KMS-11 (cell line): ENCODE results near the gene RNF167.

Experiments
- H2AFZ ChIP-seq: fragments of 200-600 bp; sonication (generic); 2 replicates; pipeline ENCODE4 v1.6.1; 2016; ENCODE audit warnings: antibody characterized with exemption, mixed run types, low read depth
- H3K27ac ChIP-seq: fragments of 200-600 bp; sonication (generic); 2 replicates; pipeline ENCODE4 v1.6.1; 2016; ENCODE audit warnings: mild to moderate bottlenecking, mixed run types
- H3K27me3 ChIP-seq: fragments of 200-600 bp; sonication (generic); 2 replicates; pipeline ENCODE4 v1.6.1; 2017; ENCODE audit warnings: mild to moderate bottlenecking, low read depth, mixed run types, moderate library complexity; ENCODE audit not compliant: insufficient read depth
- H3K36me3 ChIP-seq: fragments of 200-600 bp; sonication (generic); 2 replicates; pipeline ENCODE4 v1.6.1; 2017; ENCODE audit warnings: mild to moderate bottlenecking, mixed run types; ENCODE audit not compliant: insufficient read depth
- H3K4me1 ChIP-seq: fragments of 200-600 bp; sonication (generic); 2 replicates; pipeline ENCODE4 v1.6.1; 2016; ENCODE audit warnings: mild to moderate bottlenecking, low read depth, mixed run types; ENCODE audit not compliant: poor library complexity, severe bottlenecking
- H3K4me2 ChIP-seq: fragments of 200-600 bp; sonication (generic); 2 replicates; pipeline ENCODE4 v1.7.0; 2016; ENCODE audit warnings: mild to moderate bottlenecking, mixed run types
- H3K4me3 ChIP-seq: fragments of 200-600 bp; sonication (generic); IDR thresholded peaks from 2 replicates; pipeline ENCODE4 v1.6.1; 2017; ENCODE audit warnings: low read depth, low read length, mixed read lengths; ENCODE audit not compliant: insufficient read depth
- H3K79me2 ChIP-seq: fragments of 200-600 bp; sonication (generic); 2 replicates; pipeline ENCODE4 v1.6.1; 2016; ENCODE audit warnings: low read depth, mixed run types; ENCODE audit not compliant: insufficient read depth
- H3K9ac ChIP-seq: fragments of 200-600 bp; sonication (generic); 2 replicates; pipeline ENCODE4 v1.6.1; 2016; ENCODE audit warnings: mild to moderate bottlenecking, mixed run types
- H4K20me1 ChIP-seq: fragments of 200-600 bp; sonication (generic); 2 replicates; pipeline ENCODE4 v1.6.1; 2016; ENCODE audit warnings: mild to moderate bottlenecking, mixed run types; ENCODE audit not compliant: insufficient read depth
- TF ChIP-seq, protein P1 (sequence below): fragments of 200-600 bp; sonication (generic); conservative IDR thresholded peaks from 2 replicates; pipeline ENCODE4 v1.6.1; 2017; ENCODE audit warnings: low read depth, mild to moderate bottlenecking, antibody characterized with exemption, low read length, moderate library complexity, mixed read lengths

Gene RNF167

DNA sequence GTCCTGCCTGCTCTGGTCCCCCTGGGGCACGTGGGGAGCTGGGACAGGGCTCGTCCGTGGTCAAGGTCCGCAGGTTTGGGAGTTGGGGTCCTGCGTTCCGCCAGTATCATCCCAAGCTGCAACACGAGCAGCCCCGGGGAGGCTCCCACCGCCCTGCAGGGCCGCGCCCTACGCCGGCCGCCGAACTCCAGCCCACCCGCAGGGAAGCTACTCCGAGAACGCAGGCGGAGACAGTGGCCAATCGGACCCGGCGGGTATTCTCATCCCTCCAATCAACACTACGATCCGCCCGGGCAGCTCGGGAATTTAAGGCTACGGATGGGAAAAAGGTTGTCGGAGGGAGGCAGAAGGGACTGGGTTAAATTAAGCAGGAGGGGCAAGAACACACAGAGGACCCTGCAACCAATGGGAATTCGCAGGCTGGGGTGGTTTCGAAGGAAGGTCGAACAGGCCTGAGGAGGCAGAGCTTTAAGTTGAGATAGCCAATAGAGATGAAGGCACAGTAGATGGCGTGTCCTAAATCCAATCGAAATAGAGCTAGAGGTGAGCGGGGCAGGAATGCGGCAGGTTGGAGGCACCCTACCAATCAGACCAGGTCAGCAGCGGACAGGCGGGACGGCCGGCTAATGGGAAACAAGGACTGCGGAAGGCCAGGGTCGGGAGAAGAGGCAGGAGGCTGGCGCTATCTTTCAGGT lies 26.9 kb downstream of the RNF167 start:
- Histone ChIP-seq H3K4me1 (no peaks in the 10 kb centered on the region), H3K27ac (0 out of 2 replicates have a peak overlapping the region, but pooled peaks have one; percentile 38), H4K20me1 (no peaks in the 10 kb centered on the region), H3K9ac (peak overlapping the region; percentile 42; the same call in 1 of the 2 replicates), H3K36me3 (no peaks in the 10 kb centered on the region), H3K4me2 (peak overlapping the region; percentile 42; the same call in 1 of the 2 replicates), H3K79me2 (no peaks in the 10 kb centered on the region), H3K4me3 (no peak overlapping the region), H3K27me3 (no peaks in the 10 kb centered on the region), H2AFZ (peak overlapping the region; percentile 26; the same call in 1 of the 2 replicates)
- TF ChIP-seq, protein P1, sequence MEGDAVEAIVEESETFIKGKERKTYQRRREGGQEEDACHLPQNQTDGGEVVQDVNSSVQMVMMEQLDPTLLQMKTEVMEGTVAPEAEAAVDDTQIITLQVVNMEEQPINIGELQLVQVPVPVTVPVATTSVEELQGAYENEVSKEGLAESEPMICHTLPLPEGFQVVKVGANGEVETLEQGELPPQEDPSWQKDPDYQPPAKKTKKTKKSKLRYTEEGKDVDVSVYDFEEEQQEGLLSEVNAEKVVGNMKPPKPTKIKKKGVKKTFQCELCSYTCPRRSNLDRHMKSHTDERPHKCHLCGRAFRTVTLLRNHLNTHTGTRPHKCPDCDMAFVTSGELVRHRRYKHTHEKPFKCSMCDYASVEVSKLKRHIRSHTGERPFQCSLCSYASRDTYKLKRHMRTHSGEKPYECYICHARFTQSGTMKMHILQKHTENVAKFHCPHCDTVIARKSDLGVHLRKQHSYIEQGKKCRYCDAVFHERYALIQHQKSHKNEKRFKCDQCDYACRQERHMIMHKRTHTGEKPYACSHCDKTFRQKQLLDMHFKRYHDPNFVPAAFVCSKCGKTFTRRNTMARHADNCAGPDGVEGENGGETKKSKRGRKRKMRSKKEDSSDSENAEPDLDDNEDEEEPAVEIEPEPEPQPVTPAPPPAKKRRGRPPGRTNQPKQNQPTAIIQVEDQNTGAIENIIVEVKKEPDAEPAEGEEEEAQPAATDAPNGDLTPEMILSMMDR, result no peak

DNA sequence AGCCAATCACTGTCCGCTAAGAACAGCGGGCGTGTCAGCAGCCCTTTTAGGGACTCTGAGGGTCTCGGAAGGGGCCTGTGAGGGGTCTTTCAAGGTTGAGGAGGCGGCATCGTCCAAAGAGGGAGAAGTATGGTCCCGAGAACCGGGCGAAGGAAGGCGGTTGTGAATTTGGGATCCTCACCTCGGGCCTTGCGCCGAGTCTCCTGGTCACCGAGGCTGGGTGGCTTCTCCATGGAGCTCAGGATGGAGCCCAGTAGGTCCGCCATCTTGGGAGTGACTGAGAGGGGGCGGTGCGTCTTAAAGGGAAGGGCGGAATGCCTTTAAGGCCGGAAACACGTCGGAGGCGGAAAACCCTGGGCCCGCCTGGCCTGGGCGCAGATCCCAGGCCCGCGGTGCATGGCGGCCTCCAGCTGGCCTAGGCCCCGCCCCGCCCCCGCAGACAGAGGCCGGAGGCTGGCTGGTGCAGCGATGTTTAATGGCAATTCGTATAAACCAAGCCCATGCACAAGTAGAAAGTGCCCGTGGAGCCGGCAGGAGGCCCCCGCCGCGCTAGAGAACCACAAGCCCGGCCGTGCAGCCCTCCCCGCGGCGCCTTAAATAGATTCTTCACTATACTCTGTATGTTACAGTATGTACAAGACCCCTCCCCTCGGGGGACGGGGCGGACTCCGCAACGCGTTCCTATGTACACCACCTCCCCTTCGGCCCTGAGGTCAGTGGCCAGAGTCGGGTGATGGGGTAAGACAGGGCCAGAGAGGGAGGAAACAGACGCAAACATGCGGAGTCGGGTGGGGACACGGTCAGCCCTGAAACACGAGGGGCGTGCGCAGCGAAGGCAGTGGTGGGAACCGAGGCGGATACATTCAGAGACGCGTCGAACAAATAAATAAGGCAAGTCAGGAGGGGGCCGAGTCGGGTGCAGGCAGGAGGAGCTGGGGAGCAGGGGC lies 27.7 kb downstream of the RNF167 start, which contains the start of gene SPAG7:
Gene SPAG7, minus strand, starts transcription at position 279 of the 947 bp plus-strand sequence. Its CDS starts 13 bp downstream, at position 266.
- Histone ChIP-seq H3K36me3 (no peaks in the 10 kb centered on the region), H3K27ac (0 out of 2 replicates have a peak within 1 kb of the TSS, but pooled peaks have one; percentile 38), H3K79me2 (no peaks in the 10 kb centered on the region), H3K4me1 (no peaks in the 10 kb centered on the region), H4K20me1 (no peaks in the 10 kb centered on the region), H3K4me3 (no peak within 1 kb of the TSS), H3K9ac (peak within 1 kb of the TSS; percentile 42; the same call in 1 of the 2 replicates), H3K27me3 (no peaks in the 10 kb centered on the region), H2AFZ (peak within 1 kb of the TSS; percentile 26; the same call in 1 of the 2 replicates), H3K4me2 (peak within 1 kb of the TSS; percentile 42; the same call in 1 of the 2 replicates)
- TF ChIP-seq, protein P1, result no peak

DNA sequence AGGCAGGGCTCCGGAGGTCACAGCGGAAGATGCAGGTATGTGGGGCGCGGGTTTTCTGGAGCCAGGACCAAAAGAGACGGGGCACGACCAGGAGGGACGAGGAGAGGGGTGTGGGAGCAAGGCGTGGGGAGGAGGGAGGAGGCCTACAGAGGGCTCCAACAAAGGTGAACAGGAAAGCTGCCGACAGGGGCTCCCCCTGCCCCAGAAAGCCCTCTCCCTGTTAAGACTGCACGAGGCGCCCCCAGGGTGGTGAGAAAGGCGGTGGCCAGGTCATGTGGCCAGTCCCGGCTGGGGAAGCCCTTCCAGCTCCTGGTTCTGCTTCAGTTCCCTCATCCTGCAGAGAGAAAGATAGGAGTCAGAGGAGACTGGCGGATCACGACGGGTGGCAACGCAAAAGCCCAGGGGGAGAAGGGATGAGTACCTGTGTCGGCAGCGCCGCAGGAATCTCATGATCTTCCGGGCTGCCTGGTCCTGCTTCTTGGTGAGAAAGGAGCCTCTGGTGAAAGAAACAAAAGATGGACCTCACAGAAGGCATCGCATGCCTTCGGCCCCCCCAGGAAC lies 28.5 kb downstream of the RNF167 start:
- no peaks in the 10 kb centered on the region for H3K4me1 ChIP-seq
- H3K79me2 ChIP-seq, result no peaks in the 10 kb centered on the region
- no peak overlapping the region for H2AFZ ChIP-seq
- no peak overlapping the region for H3K4me3 ChIP-seq
- no peak overlapping the region for H3K9ac ChIP-seq
- H3K27me3 ChIP-seq, result no peaks in the 10 kb centered on the region
- H3K36me3 ChIP-seq, result no peaks in the 10 kb centered on the region
- no peaks in the 10 kb centered on the region for H4K20me1 ChIP-seq
- no peak overlapping the region for H3K4me2 ChIP-seq
- TF ChIP-seq, protein P1, result no peak
- H3K27ac ChIP-seq, result no peak overlapping the region

DNA sequence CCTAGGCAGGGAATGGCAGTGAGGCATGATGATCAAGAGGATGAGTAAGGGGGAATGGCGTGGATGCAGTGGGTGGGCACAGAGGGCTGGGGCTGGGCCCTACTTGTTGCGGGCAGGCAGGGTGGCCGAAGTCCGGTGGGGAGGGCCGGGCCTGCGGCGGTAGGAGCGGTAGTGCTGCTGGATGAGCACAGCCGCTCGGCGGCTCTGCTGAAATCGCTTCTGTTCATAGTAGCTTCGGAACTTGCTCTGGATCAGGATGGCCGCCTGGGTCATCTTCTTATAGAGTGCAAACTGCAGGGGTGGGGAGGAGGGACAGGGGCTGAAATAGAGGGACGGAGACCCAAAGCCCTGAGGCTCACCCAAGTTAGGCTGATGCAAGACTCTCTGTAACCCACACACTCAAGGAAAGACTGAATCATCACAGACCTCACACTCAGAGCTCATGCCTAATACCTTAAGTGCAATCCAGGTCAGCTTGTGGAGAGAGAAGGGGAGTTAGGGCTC lies 29.0 kb downstream of the RNF167 start:
- H3K27me3 ChIP-seq, result no peaks in the 10 kb centered on the region

More for the DNA sequence above, 29.0 kb downstream of the RNF167 start:
- TF ChIP-seq, protein P1, result no peak
- Histone ChIP-seq H3K9ac (no peak overlapping the region), H4K20me1 (no peaks in the 10 kb centered on the region), H3K4me2 (no peak overlapping the region), H3K4me3 (no peak overlapping the region), H3K4me1 (no peaks in the 10 kb centered on the region), H2AFZ (no peak overlapping the region), H3K36me3 (no peaks in the 10 kb centered on the region), H3K79me2 (no peaks in the 10 kb centered on the region), H3K27ac (no peak overlapping the region)
